Astrocyte (in vitro differentiated cells and primary cell): ENCODE measurements around the gene GPC5. TPM values are rescaled to one million over a fixed set of nuclear protein-coding genes. Genes with fewer than 3 reads are reported as not detected.

Experiments
- DNase-seq: peaks from one replicate; pipeline ENCODE4 v3.0.0-alpha.2; 2010; ENCODE audit warnings: low read depth
- FAIRE-seq: peaks from 2 replicates; lab custom pipeline; 2011; peaks lifted over from hg19 to GRCh38; lab: Jason Lieb, UNC
- H2AFZ ChIP-seq: 2 replicates; pipeline ENCODE4 v1.6.0; 2012; ENCODE audit warnings: low read depth, low read length, inconsistent platforms
- H3K27ac ChIP-seq: 2 replicates; pipeline ENCODE4 v1.5.1; 2011; ENCODE audit warnings: low read depth, low read length, inconsistent platforms
- H3K27me3 ChIP-seq: 2 replicates; pipeline ENCODE4 v1.6.0; 2011; ENCODE audit warnings: low read length, inconsistent platforms; ENCODE audit not compliant: insufficient read depth
- H3K36me3 ChIP-seq: 2 replicates; pipeline ENCODE4 v1.5.1; 2011; ENCODE audit warnings: low read length, inconsistent platforms; ENCODE audit not compliant: insufficient read depth
- H3K4me1 ChIP-seq: 2 replicates; pipeline ENCODE4 v1.5.1; 2011; ENCODE audit warnings: low read length, inconsistent platforms; ENCODE audit not compliant: insufficient read depth
- H3K4me2 ChIP-seq: 2 replicates; pipeline ENCODE4 v1.6.0; 2012; ENCODE audit warnings: low read length, inconsistent platforms
- H3K4me3 ChIP-seq: 2 replicates; pipeline ENCODE4 v1.5.1; 2011; ENCODE audit warnings: low read depth, mild to moderate bottlenecking, low read length, inconsistent platforms; ENCODE audit not compliant: insufficient read depth
- H3K79me2 ChIP-seq: 2 replicates; pipeline ENCODE4 v1.6.0; 2012; ENCODE audit warnings: mild to moderate bottlenecking, low read length, inconsistent platforms; ENCODE audit not compliant: insufficient read depth
- H3K9ac ChIP-seq: 2 replicates; pipeline ENCODE4 v1.6.0; 2012; ENCODE audit warnings: mild to moderate bottlenecking, low read length, inconsistent platforms
- H3K9me3 ChIP-seq: 2 replicates; pipeline ENCODE4 v1.5.1; 2012; ENCODE audit warnings: low read depth, mild to moderate bottlenecking, low read length, inconsistent platforms; ENCODE audit not compliant: insufficient read depth
- H4K20me1 ChIP-seq: 2 replicates; pipeline ENCODE4 v1.6.0; 2012; ENCODE audit warnings: low read length, inconsistent platforms; ENCODE audit not compliant: insufficient read depth
- H3K27ac Mint-ChIP-seq: one replicate; pipeline ENCODE4 v1.8.0; 2021; ENCODE audit warnings: mild to moderate bottlenecking, mixed read lengths; ENCODE audit not compliant: unreplicated experiment
- H3K27me3 Mint-ChIP-seq: one replicate; pipeline ENCODE4 v1.8.0; 2021; ENCODE audit warnings: low read depth, mixed read lengths; ENCODE audit not compliant: unreplicated experiment
- H3K36me3 Mint-ChIP-seq: one replicate; pipeline ENCODE4 v1.8.0; 2021; ENCODE audit warnings: low read depth, mixed read lengths; ENCODE audit not compliant: unreplicated experiment
- H3K4me1 Mint-ChIP-seq: one replicate; pipeline ENCODE4 v1.8.0; 2021; ENCODE audit warnings: low read depth, mixed read lengths; ENCODE audit not compliant: unreplicated experiment
- H3K4me3 Mint-ChIP-seq: one replicate; pipeline ENCODE4 v1.8.0; 2021; ENCODE audit warnings: mild to moderate bottlenecking, moderate library complexity, mixed read lengths; ENCODE audit not compliant: unreplicated experiment
- H3K9me3 Mint-ChIP-seq: one replicate; pipeline ENCODE4 v1.8.0; 2021; ENCODE audit warnings: mild to moderate bottlenecking, mixed read lengths; ENCODE audit not compliant: unreplicated experiment
- CTCF ChIP-seq: IDR thresholded peaks from 2 replicates; pipeline ENCODE4 v1.5.1; 2011; ENCODE audit warnings: low read depth, mild to moderate bottlenecking, inconsistent platforms, low read length, moderate library complexity; ENCODE audit not compliant: insufficient read depth
- EZH2 ChIP-seq: IDR thresholded peaks from 2 replicates; pipeline ENCODE4 v1.6.1; 2012; ENCODE audit warnings: mild to moderate bottlenecking, low read length, inconsistent platforms; ENCODE audit not compliant: insufficient read depth
- total RNA-seq: library from RNA; stranded (reverse); gene quantifications from 2 replicates; pipeline ENCODE4 v1.2.1, GENCODE V29; 2021

Gene GPC5
- total RNA-seq, 1 donor from 2014 or later = 1.1 TPM

- Histone ChIP-seq H2AFZ (no peak overlapping the region), H3K36me3 (no peaks in the 10 kb centered on the region), H3K4me3 (no peak overlapping the region), H3K4me2 (no peak overlapping the region), H3K9ac (no peak overlapping the region), H3K4me1 (no peaks in the 10 kb centered on the region), H3K9me3 (no peaks in the 10 kb centered on the region), H3K79me2 (no peaks in the 10 kb centered on the region), H3K27me3 (no peaks in the 10 kb centered on the region), H4K20me1 (no peaks in the 10 kb centered on the region), H3K27ac (no peak overlapping the region)
- Mint-ChIP-seq H3K27ac (no peak overlapping the region), H3K4me1 (peaks cover 1% of the 10 kb centered on the region), H3K27me3 (no peaks in the 10 kb centered on the region), H3K9me3 (no peaks in the 10 kb centered on the region), H3K4me3 (no peak overlapping the region), H3K36me3 (no peaks in the 10 kb centered on the region)
- FAIRE-seq (no peak), DNase-seq (no peak)
- no peak for TF ChIP-seq EZH2
- no peak for TF ChIP-seq CTCF
These were observed 136.6 kb downstream of the GPC5 start for GRCh38 chr13:91534996-91535395.

- TF ChIP-seq CTCF (no peak), EZH2 (no peak)
- H3K27ac Mint-ChIP-seq = no peak overlapping the region
- H3K4me1 Mint-ChIP-seq = peaks cover 6% of the 10 kb centered on the region
- no peak overlapping the region for H3K4me3 Mint-ChIP-seq
- Histone ChIP-seq H3K4me1 (no peaks in the 10 kb centered on the region), H3K9me3 (no peaks in the 10 kb centered on the region), H3K27ac (no peak overlapping the region), H3K4me3 (no peak overlapping the region), H2AFZ (no peak overlapping the region), H3K36me3 (no peaks in the 10 kb centered on the region), H3K27me3 (no peaks in the 10 kb centered on the region), H3K9ac (no peak overlapping the region), H4K20me1 (no peaks in the 10 kb centered on the region), H3K4me2 (no peak overlapping the region), H3K79me2 (no peaks in the 10 kb centered on the region)
- no peaks in the 10 kb centered on the region for H3K27me3 Mint-ChIP-seq
- no peaks in the 10 kb centered on the region for H3K36me3 Mint-ChIP-seq
- FAIRE-seq (no peak), DNase-seq (no peak)
- H3K9me3 Mint-ChIP-seq = no peaks in the 10 kb centered on the region
These were observed 139.0 kb downstream of the GPC5 start for GRCh38 chr13:91537376-91537775.

GRCh38 chr13:91539286-91540157, 141.1 kb downstream of the GPC5 start:
- Histone ChIP-seq H3K27ac (no peak overlapping the region), H3K9me3 (no peaks in the 10 kb centered on the region), H3K79me2 (no peaks in the 10 kb centered on the region), H2AFZ (no peak overlapping the region), H3K36me3 (no peaks in the 10 kb centered on the region), H3K27me3 (no peaks in the 10 kb centered on the region), H4K20me1 (no peaks in the 10 kb centered on the region), H3K9ac (no peak overlapping the region), H3K4me2 (no peak overlapping the region), H3K4me3 (no peak overlapping the region), H3K4me1 (no peaks in the 10 kb centered on the region)
- H3K27ac Mint-ChIP-seq = no peak overlapping the region
- no peak for FAIRE-seq
- no peaks in the 10 kb centered on the region for H3K27me3 Mint-ChIP-seq
- TF ChIP-seq CTCF (no peak), EZH2 (no peak)
- H3K4me3 Mint-ChIP-seq = no peak overlapping the region
- no peak for DNase-seq
- no peaks in the 10 kb centered on the region for H3K9me3 Mint-ChIP-seq
- H3K36me3 Mint-ChIP-seq = no peaks in the 10 kb centered on the region
- H3K4me1 Mint-ChIP-seq = peaks cover 6% of the 10 kb centered on the region
